Activated CD4-positive, alpha-beta T cell treated with anti-CD3 and anti-CD28 coated beads, Interleukin-2, amount 10 ng/mL, durations not matched to agents 24 days and 14 days (primary cell): Measurements from ENCODE around the gene LRRC46. TPM values are rescaled to one million over a fixed set of nuclear protein-coding genes. Genes with fewer than 3 reads are reported as not detected.

Source experiments
- DNase-seq: peaks from one replicate; pipeline ENCODE4 v3.0.0; 2022
- H3K27ac Mint-ChIP-seq: one replicate; pipeline ENCODE4 v1.8.0; 2022; ENCODE audit warnings: mild to moderate bottlenecking, mixed read lengths
- H3K27me3 Mint-ChIP-seq: one replicate; pipeline ENCODE4 v1.8.0; 2022; ENCODE audit warnings: mixed read lengths
- H3K36me3 Mint-ChIP-seq: one replicate; pipeline ENCODE4 v1.8.0; 2022; ENCODE audit warnings: low read depth, mild to moderate bottlenecking, mixed read lengths
- H3K4me1 Mint-ChIP-seq: one replicate; pipeline ENCODE4 v1.8.0; 2021; ENCODE audit warnings: mixed read lengths
- H3K4me3 Mint-ChIP-seq: one replicate; pipeline ENCODE4 v1.8.0; 2022; ENCODE audit warnings: mild to moderate bottlenecking, moderate library complexity, mixed read lengths
- H3K9me3 Mint-ChIP-seq: one replicate; pipeline ENCODE4 v1.8.0; 2021; ENCODE audit warnings: mixed read lengths
- intact Hi-C: fragments of 100-400 bp; cut with micrococcal nuclease; formaldehyde crosslinking; loops from one replicate; pipeline ENCODE4 v1.15.1; 2023
- total RNA-seq: library from RNA; stranded (reverse); gene quantifications from 2 replicates; pipeline ENCODE4 v1.2.3, GENCODE V29; 2022

LRRC46 gene
- total RNA-seq, 1 donor from 2014 or later: 0.44 TPM

DNA sequence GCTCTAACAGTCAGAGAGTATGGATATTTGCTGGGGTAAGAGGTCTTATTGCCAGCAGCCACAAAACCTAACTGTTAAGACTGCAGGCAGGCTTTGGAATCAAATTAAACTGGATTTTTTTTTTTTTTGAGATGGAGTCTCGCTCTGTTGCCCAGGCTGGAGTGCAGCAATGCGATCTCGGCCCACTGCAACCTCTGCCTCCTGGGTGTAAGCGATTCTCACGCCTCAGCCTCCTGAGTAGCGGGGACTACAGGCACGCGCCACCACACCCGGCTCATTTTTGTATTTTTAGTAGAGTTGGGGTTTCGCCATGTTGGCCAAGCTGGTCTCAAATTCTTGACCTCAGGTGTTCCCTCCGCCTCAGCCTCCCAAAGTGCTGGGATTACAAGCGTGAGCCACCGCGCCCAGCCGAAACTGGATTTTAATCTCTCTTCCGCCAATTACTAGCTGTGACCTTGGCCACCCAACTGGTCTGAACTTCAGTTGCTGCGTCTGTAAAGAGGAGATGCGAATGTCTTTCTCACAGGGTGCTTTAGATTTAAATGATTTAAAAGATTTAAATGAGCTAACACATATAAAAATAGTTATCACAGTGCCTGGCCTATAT, 971 bp upstream of the LRRC46 start:
- intact Hi-C loops: loop anchor here (1.0 to 2.0 kb wide), 2 partner anchors 9 to 64 kb away; partner anchors contain the start of gene OSBPL7
- H3K4me1 Mint-ChIP-seq: peaks cover 34% of the 10 kb centered on the region
- peak overlapping the region; percentile 94 for H3K4me3 Mint-ChIP-seq
- peaks cover 28% of the 10 kb centered on the region for H3K36me3 Mint-ChIP-seq
- no peaks in the 10 kb centered on the region for H3K9me3 Mint-ChIP-seq
- H3K27ac Mint-ChIP-seq: peak overlapping the region; percentile 89
- no peaks in the 10 kb centered on the region for H3K27me3 Mint-ChIP-seq
- DNase-seq: no peak

DNA sequence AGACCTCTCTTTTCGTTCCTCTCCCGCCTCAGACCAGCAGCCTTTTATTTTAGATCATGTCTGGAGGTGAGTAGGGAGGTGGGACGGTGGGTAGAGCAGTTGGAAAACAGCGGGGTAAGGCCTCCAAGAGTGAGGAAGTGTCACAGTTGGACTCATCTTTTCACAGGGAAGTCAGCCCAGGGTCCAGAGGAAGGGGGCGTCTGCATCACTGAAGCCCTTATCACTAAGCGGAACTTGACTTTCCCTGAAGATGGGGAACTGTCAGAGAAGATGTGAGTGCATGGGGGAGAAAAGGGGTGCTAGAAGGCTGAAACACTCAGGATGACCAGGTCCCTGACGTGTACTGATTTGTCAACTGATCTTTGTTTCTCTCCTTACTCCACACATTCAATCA, 461 bp downstream of the LRRC46 start:
- Mint-ChIP-seq H3K27me3 (no peaks in the 10 kb centered on the region), H3K4me3 (peak overlapping the region; percentile 94), H3K9me3 (no peaks in the 10 kb centered on the region), H3K36me3 (peaks cover 20% of the 10 kb centered on the region), H3K27ac (peak overlapping the region; percentile 89), H3K4me1 (peaks cover 38% of the 10 kb centered on the region)
- intact Hi-C loops: loop anchor here (1.0 to 2.0 kb wide), 2 partner anchors 11 to 63 kb away; partner anchors contain the start of gene OSBPL7
- no peak for DNase-seq

DNA sequence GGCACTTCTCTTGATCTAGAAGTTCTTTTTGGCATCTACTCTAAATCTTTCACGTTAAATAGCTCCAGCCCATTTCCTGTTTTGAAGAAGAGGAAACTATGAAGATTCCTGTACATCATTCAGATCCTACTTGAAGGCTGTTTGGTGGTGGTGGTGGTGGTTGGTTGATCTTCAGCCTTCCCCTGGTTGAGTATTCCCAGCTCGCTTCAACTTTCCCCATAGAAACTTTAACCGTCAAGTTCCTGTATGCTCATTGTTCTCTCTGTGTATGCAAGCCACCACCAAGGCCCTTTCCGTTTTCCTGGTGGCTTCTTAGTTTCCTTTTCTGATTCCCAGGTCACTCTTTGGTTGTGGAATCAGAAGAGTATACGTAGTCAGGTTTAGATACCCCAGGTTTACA, 3.3 kb downstream of the LRRC46 start:
- no peak for DNase-seq
- Mint-ChIP-seq H3K27ac (no peak overlapping the region), H3K27me3 (no peaks in the 10 kb centered on the region), H3K4me3 (no peak overlapping the region), H3K4me1 (peaks cover 36% of the 10 kb centered on the region), H3K36me3 (peaks cover 12% of the 10 kb centered on the region), H3K9me3 (no peaks in the 10 kb centered on the region)
- intact Hi-C loops: no loop called here

DNA sequence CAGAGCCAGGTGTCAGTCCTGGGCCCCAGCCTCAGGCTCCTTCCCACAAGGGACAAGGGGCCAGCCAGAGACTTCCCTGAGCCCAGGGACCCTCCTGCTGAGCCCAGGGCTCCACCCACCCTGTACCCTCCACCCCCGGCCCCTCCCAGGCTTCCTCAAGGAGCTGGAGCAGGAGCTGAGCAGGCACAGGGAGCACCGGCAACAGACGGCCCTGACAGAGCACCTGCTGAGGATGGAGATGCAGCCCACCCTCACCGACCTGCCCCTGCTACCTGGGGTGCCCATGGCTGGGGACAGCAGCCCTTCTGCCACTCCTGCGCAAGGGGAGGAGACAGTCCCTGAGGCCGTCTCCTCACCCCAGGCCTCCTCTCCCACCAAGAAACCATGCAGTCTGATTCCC, 5.1 kb downstream of the LRRC46 start:
- Mint-ChIP-seq H3K9me3 (no peaks in the 10 kb centered on the region), H3K36me3 (peaks cover 10% of the 10 kb centered on the region), H3K27me3 (no peaks in the 10 kb centered on the region), H3K4me1 (peaks cover 39% of the 10 kb centered on the region), H3K4me3 (no peak overlapping the region), H3K27ac (no peak overlapping the region)
- no peak for DNase-seq
- intact Hi-C loops: no loop called here

DNA sequence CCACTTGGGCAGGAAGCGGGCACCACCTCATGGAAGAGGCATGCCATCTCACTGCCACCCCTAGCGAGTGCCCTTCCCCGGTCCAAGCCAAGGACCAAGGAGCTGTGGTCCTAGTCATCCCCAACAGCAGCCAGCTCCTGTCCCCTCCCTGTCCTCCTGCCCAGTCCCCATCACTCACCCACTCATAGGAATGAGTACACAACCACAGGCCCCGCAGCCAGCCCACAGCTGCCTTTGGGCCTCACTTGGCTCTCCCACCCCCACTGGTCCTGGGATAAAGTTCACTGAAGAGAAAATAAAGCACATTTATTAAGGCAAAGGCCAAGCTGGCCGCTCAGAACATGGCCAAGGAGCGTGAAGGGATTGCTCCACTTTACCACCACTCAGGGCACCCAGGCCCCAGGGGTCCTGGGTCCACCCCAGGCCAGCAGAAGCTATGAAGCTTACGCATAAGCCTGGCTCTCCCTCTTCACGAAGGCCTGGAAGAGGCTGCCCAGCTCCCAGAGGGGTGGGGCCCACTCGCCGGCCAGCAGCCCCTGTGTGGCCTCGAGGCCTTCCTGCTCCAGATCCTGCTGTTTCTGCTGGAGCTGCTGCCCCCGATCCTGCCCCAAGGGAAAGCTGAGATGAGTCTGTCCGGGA, 6.0 kb downstream of the LRRC46 start:
- no peaks in the 10 kb centered on the region for H3K27me3 Mint-ChIP-seq
- H3K27ac Mint-ChIP-seq: peak overlapping the region; percentile 15
- intact Hi-C loops: no loop called here

DNA sequence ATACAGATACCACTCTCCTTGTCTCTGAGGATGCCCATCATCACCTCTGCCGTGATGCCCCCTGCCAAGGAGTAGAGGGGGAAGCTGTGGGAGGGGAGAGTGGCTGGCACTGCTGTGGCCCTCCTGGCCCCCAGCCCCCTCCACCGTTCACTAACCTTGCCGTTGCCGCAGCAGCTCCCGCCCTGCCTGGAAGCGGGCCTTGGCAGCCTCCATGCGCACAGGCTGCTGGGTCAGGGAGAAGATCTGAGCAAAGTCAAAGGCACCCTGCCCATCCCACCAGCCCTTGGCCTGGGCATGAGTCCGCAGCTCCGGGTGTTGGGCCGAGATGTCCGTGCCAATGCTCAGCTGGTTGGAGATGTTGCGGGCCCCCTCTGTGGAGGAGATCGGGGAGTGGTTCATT, 7.2 kb downstream of the LRRC46 start:
- Mint-ChIP-seq H3K4me1 (peaks cover 45% of the 10 kb centered on the region), H3K4me3 (peak overlapping the region; percentile 7), H3K9me3 (no peaks in the 10 kb centered on the region), H3K27me3 (no peaks in the 10 kb centered on the region), H3K27ac (no peak overlapping the region), H3K36me3 (peaks cover 10% of the 10 kb centered on the region)
- intact Hi-C loops: no loop called here
- DNase-seq: no peak

More for the DNA sequence above, 6.0 kb downstream of the LRRC46 start:
- Mint-ChIP-seq H3K4me1 (peaks cover 42% of the 10 kb centered on the region), H3K9me3 (no peaks in the 10 kb centered on the region), H3K4me3 (no peak overlapping the region), H3K36me3 (peaks cover 10% of the 10 kb centered on the region)
- DNase-seq: no peak

DNA sequence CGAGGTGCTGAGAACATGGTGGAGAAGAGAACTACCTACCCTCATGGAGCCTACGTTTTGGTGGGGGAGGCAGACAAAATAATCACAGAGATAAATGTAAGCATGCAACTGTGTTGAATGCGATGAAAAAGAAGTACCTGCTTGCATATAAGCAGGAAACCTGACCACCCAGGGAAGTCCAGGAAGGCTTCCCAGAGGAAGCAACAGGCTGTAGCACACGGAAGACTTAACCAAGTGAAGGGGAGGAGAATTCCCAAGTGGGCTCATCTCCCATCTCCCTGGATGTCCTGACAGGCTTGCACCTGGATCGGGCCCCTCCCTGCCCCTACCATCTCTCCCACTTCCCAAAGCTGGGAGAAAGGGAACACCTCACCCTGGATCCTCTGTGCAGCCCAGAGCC, 7.6 kb downstream of the LRRC46 start:
- Mint-ChIP-seq H3K4me3 (peak overlapping the region; percentile 7), H3K9me3 (no peaks in the 10 kb centered on the region), H3K27ac (no peak overlapping the region), H3K36me3 (peaks cover 10% of the 10 kb centered on the region), H3K27me3 (peaks cover under 1% of the 10 kb centered on the region), H3K4me1 (peaks cover 43% of the 10 kb centered on the region)
- intact Hi-C loops: no loop called here
- no peak for DNase-seq

DNA sequence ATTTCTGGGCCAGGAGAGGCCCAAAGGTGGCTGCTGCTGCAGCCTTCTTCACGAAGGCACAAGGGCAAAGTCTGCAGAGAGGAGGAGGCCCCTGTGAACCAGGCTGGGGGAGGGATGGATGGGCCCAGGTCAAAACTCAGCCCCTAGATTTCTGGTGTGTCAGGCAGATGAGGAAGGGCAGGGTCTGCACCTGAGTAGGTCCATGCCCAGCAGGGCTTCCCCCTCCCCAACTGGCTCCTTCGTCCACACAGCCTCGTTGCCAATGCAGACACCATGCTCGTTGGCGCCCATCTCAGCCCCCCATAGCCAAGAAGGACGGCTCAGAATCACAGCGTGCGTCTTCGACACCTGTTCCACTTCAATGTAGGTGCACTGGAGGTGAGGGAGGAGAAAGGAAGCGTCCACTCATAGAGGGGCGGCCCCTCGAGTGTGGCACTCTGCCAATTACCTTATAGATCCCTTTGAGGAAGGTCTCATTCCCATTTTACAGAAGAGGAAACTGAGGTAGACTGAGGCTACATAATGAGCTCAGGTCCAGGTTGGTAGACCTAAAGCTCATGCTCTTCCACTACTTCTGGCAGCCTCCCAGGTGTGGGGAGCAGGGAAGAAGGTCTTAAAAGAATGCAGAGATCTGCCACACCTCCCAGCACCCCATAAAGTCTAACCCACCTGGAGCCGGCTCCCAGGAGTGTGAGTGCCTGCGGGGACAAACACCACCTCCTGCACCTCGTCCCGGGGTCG, 8.7 kb downstream of the LRRC46 start:
- Mint-ChIP-seq H3K27ac (peak overlapping the region; percentile 98), H3K4me1 (peaks cover 33% of the 10 kb centered on the region), H3K36me3 (peaks cover 10% of the 10 kb centered on the region), H3K4me3 (peak overlapping the region; percentile 100), H3K9me3 (no peaks in the 10 kb centered on the region), H3K27me3 (peaks cover 10% of the 10 kb centered on the region)
- intact Hi-C loops: loop anchor here (2.0 to 5.0 kb wide), 2 partner anchors 131 to 172 kb away; partner anchors contain the start of gene CDK5RAP3
- no peak for DNase-seq

DNA sequence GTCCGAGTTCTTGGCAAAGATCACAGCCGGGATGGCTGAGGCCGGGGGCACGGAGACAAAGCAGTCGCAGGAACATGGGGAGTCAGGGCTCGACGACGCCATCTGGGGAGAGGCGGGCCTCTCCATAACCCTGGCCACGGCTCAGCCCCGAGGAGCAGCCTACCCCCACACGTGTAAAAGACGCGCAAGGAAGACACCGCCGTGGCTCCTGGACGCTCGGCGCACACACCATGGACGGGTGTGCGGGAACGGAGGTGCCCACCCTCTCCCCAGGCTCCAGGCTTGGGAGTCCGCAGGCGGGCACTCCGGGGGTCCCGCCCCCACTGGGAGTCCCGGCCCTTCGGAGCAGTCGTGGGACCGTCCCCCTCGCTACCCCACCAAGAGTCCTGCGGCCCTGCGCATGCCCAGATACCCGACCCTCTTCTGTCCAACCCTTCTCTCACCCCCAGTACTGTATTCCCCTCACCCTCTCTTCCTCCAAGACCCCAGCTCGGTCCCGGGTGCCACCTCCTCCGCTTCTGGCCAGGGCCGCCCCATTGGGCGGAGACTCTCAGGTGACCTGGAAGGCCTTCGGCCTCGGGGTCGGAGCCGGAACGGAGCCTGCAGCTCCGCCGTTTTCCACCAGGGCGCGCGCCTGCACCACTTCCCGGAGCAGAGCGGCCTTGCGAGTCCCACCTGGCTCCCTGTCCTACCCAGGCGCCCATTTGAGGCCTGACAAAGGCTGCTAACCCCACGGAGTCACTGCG, 9.4 kb downstream of the LRRC46 start, which contains the start of gene SCRN2:
Gene SCRN2 (minus strand): TSS at position 532 of the 746 bp plus-strand sequence. CDS start 430 bp downstream, at position 102.
- intact Hi-C loops: loop anchor here (1.0 to 5.0 kb wide), 3 partner anchors 49 to 171 kb away; partner anchors contain the start of gene CDK5RAP3
- H3K4me1 Mint-ChIP-seq: peaks cover 28% of the 10 kb centered on the region

DNA sequence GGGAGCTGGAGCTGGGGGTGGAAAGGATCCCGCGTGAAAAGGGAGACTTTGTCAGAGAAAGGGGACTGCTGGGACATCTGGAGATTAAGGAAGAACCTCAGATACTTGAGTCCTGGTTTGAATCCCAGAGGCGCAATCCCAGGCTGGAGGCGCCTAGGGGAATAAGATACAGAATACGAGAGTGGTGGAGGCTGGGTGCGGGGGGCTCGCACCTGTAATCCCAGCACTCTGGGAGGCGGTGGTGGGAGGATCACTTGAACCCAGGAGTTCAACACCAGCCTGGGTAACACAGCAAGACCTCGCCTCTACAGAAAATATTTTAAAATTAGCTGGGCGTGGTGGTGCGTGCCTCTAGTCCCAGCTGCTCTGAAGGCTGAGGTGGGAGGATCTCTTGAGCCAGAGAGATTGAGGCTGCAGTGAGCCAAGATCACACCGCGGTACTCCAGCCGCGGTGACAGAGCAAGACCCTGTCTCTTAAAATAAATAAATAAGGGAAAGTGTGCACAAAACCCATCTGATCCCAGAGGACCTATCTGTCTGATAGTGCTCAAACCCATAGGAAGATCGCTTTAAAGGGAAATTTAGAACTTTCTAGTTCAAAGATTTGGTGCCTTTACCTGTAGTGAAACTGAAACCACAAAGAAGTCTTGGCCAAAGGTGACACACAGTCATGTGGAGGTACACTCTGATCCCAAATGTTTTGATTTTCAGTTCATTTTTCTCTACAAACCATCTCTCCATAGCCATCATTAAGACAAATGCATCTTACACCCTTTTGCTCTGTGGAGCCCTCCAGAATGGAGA, 10.2 kb downstream of the LRRC46 start:
- H3K9me3 Mint-ChIP-seq: no peaks in the 10 kb centered on the region
- H3K27me3 Mint-ChIP-seq: peaks cover 25% of the 10 kb centered on the region
- H3K27ac Mint-ChIP-seq: peak overlapping the region; percentile 98
- peak overlapping the region; percentile 100 for H3K4me3 Mint-ChIP-seq
- peaks cover 28% of the 10 kb centered on the region for H3K4me1 Mint-ChIP-seq
- intact Hi-C loops: loop anchor here (1.0 to 5.0 kb wide), 3 partner anchors 49 to 171 kb away; partner anchors contain the start of gene CDK5RAP3
- H3K36me3 Mint-ChIP-seq: peaks cover 7% of the 10 kb centered on the region
- DNase-seq: no peak

More for the DNA sequence above, 9.4 kb downstream of the LRRC46 start, which contains the start of gene SCRN2:
- DNase-seq: peak; percentile 98
- Mint-ChIP-seq H3K27ac (peak within 1 kb of the TSS; percentile 98), H3K27me3 (peaks cover 18% of the 10 kb centered on the region), H3K4me3 (peak within 1 kb of the TSS; percentile 100), H3K9me3 (no peaks in the 10 kb centered on the region), H3K36me3 (peaks cover 7% of the 10 kb centered on the region)

DNA sequence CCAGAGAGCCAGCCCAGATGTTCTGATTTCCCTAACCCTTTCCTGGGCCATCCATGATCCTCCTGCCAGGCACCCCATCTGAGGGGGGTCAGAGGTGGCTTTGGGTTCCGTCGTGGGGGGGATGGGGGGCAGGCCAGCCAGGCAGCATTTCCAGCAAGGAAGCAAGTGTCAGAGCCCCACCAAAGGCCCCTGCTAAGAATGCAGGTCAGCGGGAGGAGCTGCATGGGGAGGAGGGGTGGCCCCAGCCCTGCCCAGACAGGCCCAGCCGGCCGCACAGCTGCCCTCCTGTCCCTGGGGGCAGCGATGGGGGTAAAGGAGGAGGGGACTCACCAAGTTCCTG, 11.9 kb downstream of the LRRC46 start:
- no peaks in the 10 kb centered on the region for H3K9me3 Mint-ChIP-seq
- peaks cover 31% of the 10 kb centered on the region for H3K4me1 Mint-ChIP-seq
- H3K36me3 Mint-ChIP-seq: peaks cover 5% of the 10 kb centered on the region
- intact Hi-C loops: loop anchor here (5.0 kb wide), 1 partner anchor 169 kb away; no protein-coding TSS in a partner anchor
- DNase-seq: no peak
- H3K27me3 Mint-ChIP-seq: peaks cover 34% of the 10 kb centered on the region
- H3K27ac Mint-ChIP-seq: no peak overlapping the region
- no peak overlapping the region for H3K4me3 Mint-ChIP-seq

DNA sequence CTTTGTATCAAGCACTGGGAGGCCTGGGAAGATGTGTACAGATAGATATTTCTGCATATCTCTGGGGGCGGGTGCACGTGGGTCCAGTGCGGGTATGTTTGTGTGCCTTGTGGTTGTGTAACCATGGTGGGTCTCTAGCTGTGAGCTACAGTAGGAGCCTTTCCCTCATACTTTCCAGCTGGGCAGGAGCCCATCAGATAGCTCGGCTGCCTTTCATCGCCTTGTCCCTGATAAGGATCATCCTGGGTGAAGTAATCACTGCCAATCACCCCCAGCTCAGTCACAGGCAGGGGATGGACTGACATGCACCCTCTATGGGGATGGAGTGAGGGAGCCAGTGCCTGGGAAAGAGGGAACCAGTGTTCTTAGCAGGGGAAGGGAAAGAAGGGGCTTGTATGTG, 12.8 kb downstream of the LRRC46 start:
- H3K36me3 Mint-ChIP-seq: peaks cover 2% of the 10 kb centered on the region
- H3K27me3 Mint-ChIP-seq: peaks cover 42% of the 10 kb centered on the region
- no peak overlapping the region for H3K27ac Mint-ChIP-seq
- H3K4me1 Mint-ChIP-seq: peaks cover 31% of the 10 kb centered on the region
- intact Hi-C loops: loop anchor here (5.0 kb wide), 1 partner anchor 168 kb away; no protein-coding TSS in a partner anchor
- no peaks in the 10 kb centered on the region for H3K9me3 Mint-ChIP-seq
- no peak overlapping the region for H3K4me3 Mint-ChIP-seq
- no peak for DNase-seq
